Panc1 (cell line): ENCODE results near the gene ATP6V1D. TPM values are rescaled to one million over a fixed set of nuclear protein-coding genes. Genes with fewer than 3 reads are reported as not detected.

Experiments used
- ATAC-seq: fragments of 200-7000 bp; cut with Tn5 transposase; 2 replicates; pipeline ENCODE4 v1.9.1; 2020; ENCODE audit warnings: mild to moderate bottlenecking, moderate library complexity
- BruUV-seq: library from RNA; stranded (reverse); fragments of 400-500 nt; replicated peaks from 2 replicates; lab custom pipeline; 2021; lab: Mats Ljungman, UMichigan
- CTCF ChIA-PET: fragments of 300-600 bp; sonication (Branson Sonifier 250); formaldehyde crosslinking; loops from one replicate; lab custom pipeline; 2022; ENCODE audit warnings: antibody characterized with exemption; lab: Charles Lee
- POLR2A ChIA-PET: fragments of 300-600 bp; sonication (Branson Sonifier 250); formaldehyde crosslinking; loops from one replicate; lab custom pipeline; 2022; ENCODE audit warnings: antibody characterized with exemption; lab: Charles Lee
- DNase-seq: peaks from one replicate; pipeline ENCODE4 v3.0.0-alpha.2; 2010; ENCODE audit warnings: low read depth, low spot score
- H3K27ac ChIP-seq: 2 replicates; pipeline ENCODE4 v1.5.1; 2011; ENCODE audit warnings: mild to moderate bottlenecking, low read length, inconsistent platforms
- H3K27me3 ChIP-seq: fragments of 200-500 bp; sonication (Bioruptor generic); 2 replicates; pipeline ENCODE4 v1.6.0; 2014; ENCODE audit warnings: low read length, inconsistent platforms; ENCODE audit not compliant: control insufficient read depth, insufficient read depth
- H3K36me3 ChIP-seq: fragments of 200-500 bp; sonication (Bioruptor generic); 2 replicates; pipeline ENCODE4 v1.5.1; 2014; ENCODE audit warnings: inconsistent platforms, mild to moderate bottlenecking, low read length, moderate library complexity; ENCODE audit not compliant: control insufficient read depth, insufficient read depth
- H3K4me1 ChIP-seq: 2 replicates; pipeline ENCODE4 v1.5.1; 2011; ENCODE audit warnings: inconsistent platforms, mild to moderate bottlenecking, low read length, moderate library complexity; ENCODE audit not compliant: control insufficient read depth, insufficient read depth
- H3K4me3 ChIP-seq, 2 experiments: 2 replicates each; pipeline ENCODE4 v1.5.1; 2011 to 2012; ENCODE audit warnings: low read depth in 2 of 2, low read length in 2 of 2, mild to moderate bottlenecking in 2 of 2, inconsistent platforms in 1 of 2, moderate library complexity in 1 of 2
- H3K9me3 ChIP-seq: fragments of 200-500 bp; sonication (Bioruptor generic); 2 replicates; pipeline ENCODE4 v1.5.1; 2014; ENCODE audit warnings: low read depth, mild to moderate bottlenecking, inconsistent platforms, low read length, moderate library complexity; ENCODE audit not compliant: control insufficient read depth, insufficient read depth
- CTCF ChIP-seq: fragments of 450-650 bp; IDR thresholded peaks from 2 replicates; pipeline ENCODE4 v1.5.1; 2017; ENCODE audit warnings: mild to moderate bottlenecking
- POLR2AphosphoS5 ChIP-seq: IDR thresholded peaks from 2 replicates; pipeline ENCODE4 v1.6.1; 2012; ENCODE audit warnings: mild to moderate bottlenecking, low read depth, low read length, moderate library complexity
- SIN3A ChIP-seq: IDR thresholded peaks from 2 replicates; pipeline ENCODE4 v1.6.1; 2012; ENCODE audit warnings: low read depth, mild to moderate bottlenecking, low read length, moderate library complexity, borderline replicate concordance; ENCODE audit not compliant: insufficient read depth
- TCF7L2 ChIP-seq: IDR thresholded peaks from 2 replicates; pipeline ENCODE4 v1.6.1; 2011; ENCODE audit warnings: mild to moderate bottlenecking, low read depth, low read length, inconsistent platforms
- in situ Hi-C: cut with HindIII; loops from 2 replicates; pipeline ENCODE4 v1.10.0; 2016; ENCODE audit warnings: low sequenced_read_pairs, low pct_unique_long_range_greater_than_20kb
- intact Hi-C: fragments of 100-400 bp; cut with micrococcal nuclease; formaldehyde crosslinking; loops from one replicate; pipeline ENCODE4 v1.10.0; 2022; ENCODE audit not compliant: unreplicated experiment
- total RNA-seq: library from RNA; stranded (reverse); gene quantifications from one replicate; pipeline ENCODE4 v1.2.1, GENCODE V29; 2021; ENCODE audit not compliant: unreplicated experiment
- TF ChIP-seq, protein P1 (sequence below), 2 experiments: IDR thresholded peaks; 2 replicates each; pipeline ENCODE4 v1.6.1; 2011 to 2012; ENCODE audit warnings: low read depth in 2 of 2, control low read depth in 1 of 2, low read length in 1 of 2, mild to moderate bottlenecking in 1 of 2, moderate library complexity in 1 of 2; ENCODE audit not compliant: insufficient read depth in 1 of 2

ATP6V1D gene
- total RNA-seq, 1 experiment from 2014 or later = 68.6 TPM

GRCh38 chr14:67389811-67390534, 30.4 kb upstream of the ATP6V1D start:
- Histone ChIP-seq H3K4me1 (no peaks in the 10 kb centered on the region), H3K27ac (no peak overlapping the region), H3K9me3 (no peaks in the 10 kb centered on the region), H3K36me3 (peaks cover 6% of the 10 kb centered on the region), H3K4me3 (no peak overlapping the region), H3K27me3 (no peaks in the 10 kb centered on the region)
- DNase-seq (no peak), ATAC-seq (no peak)
- ChIA-PET CTCF (interaction anchor here (0.7 kb wide), 1 partner anchor 33 kb away, joined by 4 read pairs; no protein-coding TSS in a partner anchor), POLR2A (interaction anchor here (0.7 kb wide), 1 partner anchor 25 kb away, joined by 3 read pairs; no protein-coding TSS in a partner anchor)
- intact Hi-C loops (no loop called here), in situ Hi-C loops (no loop called here)
- no TSS peak for BruUV-seq
- TF ChIP-seq POLR2AphosphoS5 (no peak), TCF7L2 (no peak), SIN3A (no peak), CTCF (no peak)
- TF ChIP-seq, protein P1, sequence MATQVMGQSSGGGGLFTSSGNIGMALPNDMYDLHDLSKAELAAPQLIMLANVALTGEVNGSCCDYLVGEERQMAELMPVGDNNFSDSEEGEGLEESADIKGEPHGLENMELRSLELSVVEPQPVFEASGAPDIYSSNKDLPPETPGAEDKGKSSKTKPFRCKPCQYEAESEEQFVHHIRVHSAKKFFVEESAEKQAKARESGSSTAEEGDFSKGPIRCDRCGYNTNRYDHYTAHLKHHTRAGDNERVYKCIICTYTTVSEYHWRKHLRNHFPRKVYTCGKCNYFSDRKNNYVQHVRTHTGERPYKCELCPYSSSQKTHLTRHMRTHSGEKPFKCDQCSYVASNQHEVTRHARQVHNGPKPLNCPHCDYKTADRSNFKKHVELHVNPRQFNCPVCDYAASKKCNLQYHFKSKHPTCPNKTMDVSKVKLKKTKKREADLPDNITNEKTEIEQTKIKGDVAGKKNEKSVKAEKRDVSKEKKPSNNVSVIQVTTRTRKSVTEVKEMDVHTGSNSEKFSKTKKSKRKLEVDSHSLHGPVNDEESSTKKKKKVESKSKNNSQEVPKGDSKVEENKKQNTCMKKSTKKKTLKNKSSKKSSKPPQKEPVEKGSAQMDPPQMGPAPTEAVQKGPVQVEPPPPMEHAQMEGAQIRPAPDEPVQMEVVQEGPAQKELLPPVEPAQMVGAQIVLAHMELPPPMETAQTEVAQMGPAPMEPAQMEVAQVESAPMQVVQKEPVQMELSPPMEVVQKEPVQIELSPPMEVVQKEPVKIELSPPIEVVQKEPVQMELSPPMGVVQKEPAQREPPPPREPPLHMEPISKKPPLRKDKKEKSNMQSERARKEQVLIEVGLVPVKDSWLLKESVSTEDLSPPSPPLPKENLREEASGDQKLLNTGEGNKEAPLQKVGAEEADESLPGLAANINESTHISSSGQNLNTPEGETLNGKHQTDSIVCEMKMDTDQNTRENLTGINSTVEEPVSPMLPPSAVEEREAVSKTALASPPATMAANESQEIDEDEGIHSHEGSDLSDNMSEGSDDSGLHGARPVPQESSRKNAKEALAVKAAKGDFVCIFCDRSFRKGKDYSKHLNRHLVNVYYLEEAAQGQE (IDR thresholded peaks at IDR 0.05; ENCODE audit: insufficient read depth in 1 of 2, low read depth in 2 of 2, low read length in 1 of 2) = no peak

- DNase-seq (no peak), ATAC-seq (no peak)
- TF ChIP-seq TCF7L2 = no peak
- TF ChIP-seq CTCF = no peak
- TF ChIP-seq POLR2AphosphoS5 = no peak
- TF ChIP-seq SIN3A = no peak
- TF ChIP-seq, protein P1 (IDR thresholded peaks at IDR 0.05; ENCODE audit: insufficient read depth in 1 of 2, low read depth in 2 of 2, low read length in 1 of 2) = no peak
- no peak overlapping the region for H3K27ac ChIP-seq
- H3K4me3 ChIP-seq = no peak overlapping the region
- in situ Hi-C loops (no loop called here), intact Hi-C loops (no loop called here)
- no peaks in the 10 kb centered on the region for H3K27me3 ChIP-seq
- BruUV-seq = no TSS peak
- no peaks in the 10 kb centered on the region for H3K9me3 ChIP-seq
- peaks cover 12% of the 10 kb centered on the region for H3K36me3 ChIP-seq
- ChIA-PET CTCF (interaction anchor here (0.7 kb wide), 1 partner anchor 32 kb away, joined by 4 read pairs; no protein-coding TSS in a partner anchor), POLR2A (interaction anchor here (0.7 kb wide), 1 partner anchor 24 kb away, joined by 3 read pairs; no protein-coding TSS in a partner anchor)
- H3K4me1 ChIP-seq = no peaks in the 10 kb centered on the region
Measured at GRCh38 chr14:67389275-67389674, 29.7 kb upstream of the ATP6V1D start.
